Lung (tissue), 12 donors: ENCODE results near the gene TMC1. TPM values are rescaled to one million over a fixed set of nuclear protein-coding genes. Genes with fewer than 3 reads are reported as not detected.
A peak's percentile ranks its signal among the peaks of the same experiment; 100 is the strongest.

ENCODE experiments used
- ATAC-seq: fragments of 200-7000 bp; cut with Tn5 transposase; one replicate; pipeline ENCODE4 v1.9.1; 2020; ENCODE audit warnings: moderate number of reproducible peaks; ENCODE audit not compliant: insufficient read depth, low FRiP score
- DNase-seq, 3 donors: peaks; one replicate each; pipeline ENCODE4 v3.0.0-alpha.2; 2013 to 2017
- H3K27ac ChIP-seq, 2 donors: one replicate each; pipeline ENCODE4 v1.5.1; 2013; ENCODE audit warnings: mild to moderate bottlenecking in 2 of 2, moderate library complexity in 2 of 2, control low read depth in 1 of 2, inconsistent platforms in 1 of 2, low read depth in 1 of 2, low read length in 1 of 2
- H3K27me3 ChIP-seq, 3 donors: one replicate each; pipeline ENCODE4 v1.5.1; 2013; ENCODE audit warnings: low read length in 2 of 3; ENCODE audit not compliant: control insufficient read depth in 3 of 3, insufficient read depth in 3 of 3
- H3K36me3 ChIP-seq, 4 donors: one replicate each; pipeline ENCODE4 v1.5.1; 2013; ENCODE audit warnings: low read length in 4 of 4, mild to moderate bottlenecking in 1 of 4, moderate library complexity in 1 of 4; ENCODE audit not compliant: control insufficient read depth in 4 of 4, insufficient read depth in 4 of 4
- H3K4me1 ChIP-seq, 5 donors: one replicate each; pipeline ENCODE4 v1.5.1; 2013; ENCODE audit warnings: low read length in 5 of 5, mild to moderate bottlenecking in 2 of 5, moderate library complexity in 1 of 5; ENCODE audit not compliant: control insufficient read depth in 5 of 5, insufficient read depth in 5 of 5
- H3K4me3 ChIP-seq: one replicate; pipeline ENCODE4 v1.5.1; 2013; ENCODE audit warnings: mild to moderate bottlenecking, control low read depth, moderate library complexity
- H3K9ac ChIP-seq, 2 donors: one replicate each; pipeline ENCODE4 v1.5.1; 2013; ENCODE audit warnings: low read length in 2 of 2, control low read depth in 1 of 2; ENCODE audit not compliant: insufficient read depth in 1 of 2
- H3K9me3 ChIP-seq, 4 donors: one replicate each; pipeline ENCODE4 v1.5.1; 2013; ENCODE audit warnings: low read length in 3 of 4, mild to moderate bottlenecking in 1 of 4, moderate library complexity in 1 of 4; ENCODE audit not compliant: control insufficient read depth in 4 of 4, insufficient read depth in 3 of 4
- CTCF ChIP-seq: IDR thresholded peaks from 2 replicates; pipeline ENCODE4 v1.5.1; 2012; ENCODE audit warnings: mild to moderate bottlenecking; ENCODE audit errors: control extremely low read depth, extremely low read depth
- WGBS, 2 donors: extraction: QIAGEN DNeasy Blood & Tissue Kit; methylation state at CpG; one replicate each; pipeline ENCODE4 v1.1.7; 2013; 5-methylcytosine and 5-hydroxymethylcytosine counted together
- polyA plus RNA-seq, 2 donors: library from polyadenylated mRNA; stranded (reverse); fragments of 200-250 nt; gene quantifications; one replicate each; pipeline ENCODE4 v1.2.1, GENCODE V29; 2013
- total RNA-seq, 2 donors: library from RNA; depleted of rRNA in 1 of 2; stranded (reverse); fragments of >200 nt in 1 of 2; gene quantifications; one replicate each; pipeline ENCODE4 v1.2.1, GENCODE V29; 2014 to 2021
- donor health status: control.
- donor health status: control.
- donor health status: Bipolar disorder and iron deficiency.
- donor health status: healthy.
- donor health status: DM: yes; HTN: yes; CAD: no.

Gene TMC1
- total and polyA plus RNA-seq, 4 donors, result 0.10 to 0.82 (median 0.21) TPM; not detected in 1

GRCh38 chr9:72583370-72583769 is 62.0 kb downstream of the TMC1 start:
- TF ChIP-seq CTCF, result no peak
- H3K27me3 ChIP-seq, result no peaks in the 10 kb centered on the region
- H3K36me3 ChIP-seq, result no peaks in the 10 kb centered on the region
- no peak overlapping the region for H3K9ac ChIP-seq
- H3K27ac ChIP-seq, result no peak overlapping the region
- peaks cover 4 to 8% (median 5%) of the 10 kb centered on the region in 5 donors for H3K4me1 ChIP-seq
- H3K4me3 ChIP-seq, result no peak overlapping the region
- ATAC-seq, result no peak
- no peaks in the 10 kb centered on the region for H3K9me3 ChIP-seq
- DNase-seq, result peak in 1 of 3 donors; percentile 21

GRCh38 chr9:72586388-72587130 is 65.2 kb downstream of the TMC1 start:
- no peaks in the 10 kb centered on the region for H3K36me3 ChIP-seq
- peak; percentile 80 for ATAC-seq
- no peaks in the 10 kb centered on the region for H3K27me3 ChIP-seq
- peak overlapping the region in 1 of 2 donors; percentile 83 for H3K27ac ChIP-seq
- no peaks in the 10 kb centered on the region for H3K9me3 ChIP-seq
- no peak overlapping the region for H3K4me3 ChIP-seq
- H3K9ac ChIP-seq, result no peak overlapping the region
- DNase-seq, result no peak
- TF ChIP-seq CTCF, result no peak
- WGBS, 2 donors, result 46 to 59% methylated on average over 5 of the region's 5 CpGs
- peaks cover 0 to 4% (median 4%) of the 10 kb centered on the region in 5 donors for H3K4me1 ChIP-seq

GRCh38 chr9:72588336-72588735 is 66.9 kb downstream of the TMC1 start:
- H3K9me3 ChIP-seq, result no peaks in the 10 kb centered on the region
- H3K4me3 ChIP-seq, result no peak overlapping the region
- no peak overlapping the region for H3K27ac ChIP-seq
- H3K9ac ChIP-seq, result no peak overlapping the region
- DNase-seq, result peak; percentile 45 to 69 (median 66)
- TF ChIP-seq CTCF, result no peak
- H3K36me3 ChIP-seq, result no peaks in the 10 kb centered on the region
- peaks cover 0 to 4% (median 0%) of the 10 kb centered on the region in 5 donors for H3K4me1 ChIP-seq
- no peak for ATAC-seq
- H3K27me3 ChIP-seq, result no peaks in the 10 kb centered on the region
